Forelimb muscle (tissue), 1 donor: ENCODE measurements around the gene OR7D2. TPM values are rescaled to one million over a fixed set of nuclear protein-coding genes. Genes with fewer than 3 reads are reported as not detected.

Source experiments
- DNase-seq: peaks from one replicate; pipeline ENCODE4 v3.0.0-alpha.2; 2013; ENCODE audit warnings: low read depth
- polyA plus RNA-seq: library from polyadenylated mRNA; unstranded; fragments of 120-200 nt; gene quantifications from one replicate; pipeline ENCODE4 v1.2.1, GENCODE V29; 2013; ENCODE audit not compliant: insufficient read length

The OR7D2 gene
- polyA plus RNA-seq, 1 donor, result 0.04 TPM

DNA sequence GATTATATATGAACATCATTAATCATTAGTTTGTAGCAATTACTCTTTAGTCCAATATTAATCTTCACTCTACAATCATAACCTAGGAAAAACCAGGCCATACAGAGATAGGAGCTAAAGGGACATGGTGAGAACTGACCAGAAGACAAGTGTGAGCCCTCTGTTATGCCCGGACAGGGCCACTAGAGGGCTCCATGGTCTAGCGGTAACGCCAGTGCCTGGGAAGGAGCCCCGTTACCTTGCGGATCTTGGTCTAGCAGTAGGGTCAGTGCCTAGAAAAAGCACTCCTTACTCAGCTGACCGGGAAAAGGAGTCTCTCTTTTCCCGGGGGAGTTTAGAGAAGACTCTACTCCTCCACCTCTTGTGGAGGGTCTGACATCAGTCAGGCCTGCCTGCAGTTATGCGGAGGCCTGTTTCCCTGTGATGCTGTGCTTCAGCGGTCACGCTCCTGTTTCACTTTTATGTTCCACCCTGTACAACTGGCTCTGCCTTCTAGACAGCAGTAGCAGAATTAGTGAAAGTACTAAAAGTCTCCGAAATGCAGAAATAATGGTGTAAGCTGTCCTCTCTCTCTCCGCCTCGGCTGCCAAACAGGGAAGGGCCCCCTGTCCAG lies 26.8 kb downstream of the OR7D2 start:
- DNase-seq, result peak; percentile 24

DNA sequence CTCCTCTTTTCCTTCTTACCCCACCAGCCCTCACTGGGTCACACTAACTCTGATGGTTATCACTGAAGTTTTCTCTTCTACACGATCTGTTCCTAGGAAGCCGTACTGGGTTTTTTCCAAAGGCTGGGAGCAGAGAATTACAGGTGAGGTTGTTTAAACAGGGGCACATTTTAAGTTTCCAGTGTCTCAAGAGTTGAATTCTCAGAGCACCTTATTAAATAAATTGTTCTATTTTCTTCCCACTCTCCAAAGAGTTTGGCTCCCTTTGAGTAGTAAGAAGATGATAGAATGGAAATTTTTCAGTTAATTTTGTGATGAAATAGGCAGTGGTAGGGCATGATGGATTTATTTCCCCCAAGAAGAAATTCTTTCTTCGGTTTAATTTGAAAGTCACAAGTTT lies 40.7 kb downstream of the OR7D2 start, which contains the start of gene OR7D4:
Gene OR7D4, minus strand, starts transcription at position 101 of the 400 bp plus-strand sequence. CDS start 4,752 bp downstream, outside the sequence.
- DNase-seq, result no peak

Other genes starting within 250 kb of the OR7D2 start
- gene MUC16, start 168.6 kb upstream of the OR7D2 start, polyA plus RNA-seq, result not detected
- not detected for gene OR1M1, start 91.9 kb upstream of the OR7D2 start, polyA plus RNA-seq
- gene OR7G2, start 71.5 kb upstream of the OR7D2 start, polyA plus RNA-seq, result 0.08 TPM
- gene OR7G1, start 63.2 kb upstream of the OR7D2 start, polyA plus RNA-seq, result not detected
- not detected for gene OR7G3, start 52.0 kb upstream of the OR7D2 start, polyA plus RNA-seq
- gene ZNF317, start 38.6 kb upstream of the OR7D2 start, polyA plus RNA-seq, result 17.4 TPM
- not detected for gene OR7D4, start 40.6 kb downstream of the OR7D2 start, polyA plus RNA-seq
- not detected for gene OR7E24, start 72.0 kb downstream of the OR7D2 start, polyA plus RNA-seq
- gene ZNF699, start 130.9 kb downstream of the OR7D2 start, polyA plus RNA-seq, result 2.8 TPM
- gene ZNF559, start 145.2 kb downstream of the OR7D2 start, polyA plus RNA-seq, result 25.6 TPM
- 5.5 TPM for gene ZNF177, start 184.0 kb downstream of the OR7D2 start, polyA plus RNA-seq